ENCODE measurements around the gene NDFIP2. TPM values are rescaled to one million over a fixed set of nuclear protein-coding genes. Genes with fewer than 3 reads are reported as not detected.

The NDFIP2 gene
- total RNA-seq = 100 to 1,000 TPM; 248 to 281 (median 274) TPM

GRCh38 chr13:79480954-79481684 lies at the start of gene NDFIP2:
Gene NDFIP2 (plus strand): TSS chr13:79481155. CDS start chr13:79481204, 49 bp downstream.
- Mint-ChIP-seq H3K36me3 (ENCODE audit: insufficient read depth) (peaks cover 18% of the 10 kb centered on the region), H3K4me1 (ENCODE audit: low read depth) (peaks cover 61% of the 10 kb centered on the region), H3K4me3 (peak within 1 kb of the TSS; percentile 87), H3K9me3 (no peaks in the 10 kb centered on the region), H3K27me3 (ENCODE audit: low read depth) (no peaks in the 10 kb centered on the region)
- ATAC-seq = peak; percentile 78 to 79
- peak; percentile 95 for DNase-seq

GRCh38 chr13:79432086-79432485 lies 48.9 kb upstream of the NDFIP2 start:
- ATAC-seq = no peak
- Mint-ChIP-seq H3K4me3 (no peak overlapping the region), H3K4me1 (ENCODE audit: low read depth) (peaks cover 15% of the 10 kb centered on the region), H3K9me3 (no peaks in the 10 kb centered on the region), H3K36me3 (ENCODE audit: insufficient read depth) (no peaks in the 10 kb centered on the region), H3K27me3 (ENCODE audit: low read depth) (no peaks in the 10 kb centered on the region)
- no peak for DNase-seq

GRCh38 chr13:79432992-79433391 lies 48.0 kb upstream of the NDFIP2 start:
- no peaks in the 10 kb centered on the region for H3K9me3 Mint-ChIP-seq
- ATAC-seq = no peak
- H3K36me3 Mint-ChIP-seq (ENCODE audit: insufficient read depth) = no peaks in the 10 kb centered on the region
- no peak overlapping the region for H3K4me3 Mint-ChIP-seq
- H3K27me3 Mint-ChIP-seq (ENCODE audit: low read depth) = no peaks in the 10 kb centered on the region
- peaks cover 13% of the 10 kb centered on the region for H3K4me1 Mint-ChIP-seq (ENCODE audit: low read depth)
- DNase-seq = no peak

GRCh38 chr13:79434556-79434955 lies 46.4 kb upstream of the NDFIP2 start:
- Mint-ChIP-seq H3K36me3 (ENCODE audit: insufficient read depth) (no peaks in the 10 kb centered on the region), H3K4me1 (ENCODE audit: low read depth) (peaks cover 9% of the 10 kb centered on the region), H3K4me3 (no peak overlapping the region), H3K9me3 (no peaks in the 10 kb centered on the region), H3K27me3 (ENCODE audit: low read depth) (no peaks in the 10 kb centered on the region)
- ATAC-seq (no peak), DNase-seq (no peak)

- peaks cover 9% of the 10 kb centered on the region for H3K4me1 Mint-ChIP-seq (ENCODE audit: low read depth)
- no peaks in the 10 kb centered on the region for H3K9me3 Mint-ChIP-seq
- no peak overlapping the region for H3K4me3 Mint-ChIP-seq
- H3K36me3 Mint-ChIP-seq (ENCODE audit: insufficient read depth) = no peaks in the 10 kb centered on the region
- DNase-seq (no peak), ATAC-seq (no peak)
- no peaks in the 10 kb centered on the region for H3K27me3 Mint-ChIP-seq (ENCODE audit: low read depth)
Observed at GRCh38 chr13:79435561-79435990, 45.4 kb upstream of the NDFIP2 start.

GRCh38 chr13:79439275-79439674 lies 41.7 kb upstream of the NDFIP2 start:
- no peaks in the 10 kb centered on the region for H3K36me3 Mint-ChIP-seq (ENCODE audit: insufficient read depth)
- peaks cover 9% of the 10 kb centered on the region for H3K4me1 Mint-ChIP-seq (ENCODE audit: low read depth)
- H3K9me3 Mint-ChIP-seq = no peaks in the 10 kb centered on the region
- ATAC-seq = no peak
- H3K27me3 Mint-ChIP-seq (ENCODE audit: low read depth) = no peaks in the 10 kb centered on the region
- H3K4me3 Mint-ChIP-seq = no peak overlapping the region
- no peak for DNase-seq

- DNase-seq (no peak), ATAC-seq (no peak)
- Mint-ChIP-seq H3K36me3 (ENCODE audit: insufficient read depth) (no peaks in the 10 kb centered on the region), H3K9me3 (no peaks in the 10 kb centered on the region), H3K4me3 (no peak overlapping the region), H3K27me3 (ENCODE audit: low read depth) (no peaks in the 10 kb centered on the region), H3K4me1 (ENCODE audit: low read depth) (peaks cover 8% of the 10 kb centered on the region)
Observed at GRCh38 chr13:79440958-79441528, 39.9 kb upstream of the NDFIP2 start.

- Mint-ChIP-seq H3K27me3 (ENCODE audit: low read depth) (no peaks in the 10 kb centered on the region), H3K4me1 (ENCODE audit: low read depth) (peaks cover 18% of the 10 kb centered on the region), H3K4me3 (no peak overlapping the region), H3K36me3 (ENCODE audit: insufficient read depth) (no peaks in the 10 kb centered on the region), H3K9me3 (no peaks in the 10 kb centered on the region)
- DNase-seq = no peak
- no peak for ATAC-seq
Observed at GRCh38 chr13:79442221-79442620, 38.7 kb upstream of the NDFIP2 start.

GRCh38 chr13:79442706-79443105 lies 38.2 kb upstream of the NDFIP2 start:
- H3K36me3 Mint-ChIP-seq (ENCODE audit: insufficient read depth) = no peaks in the 10 kb centered on the region
- peaks cover 21% of the 10 kb centered on the region for H3K4me1 Mint-ChIP-seq (ENCODE audit: low read depth)
- H3K27me3 Mint-ChIP-seq (ENCODE audit: low read depth) = no peaks in the 10 kb centered on the region
- DNase-seq (no peak), ATAC-seq (peak in 1 of 2 donors; percentile 29)
- no peaks in the 10 kb centered on the region for H3K9me3 Mint-ChIP-seq
- no peak overlapping the region for H3K4me3 Mint-ChIP-seq

GRCh38 chr13:79445968-79446645 lies 34.8 kb upstream of the NDFIP2 start:
- ATAC-seq (peak; percentile 70 to 73), DNase-seq (peak; percentile 14)
- Mint-ChIP-seq H3K4me1 (ENCODE audit: low read depth) (peaks cover 49% of the 10 kb centered on the region), H3K4me3 (no peak overlapping the region), H3K36me3 (ENCODE audit: insufficient read depth) (no peaks in the 10 kb centered on the region), H3K27me3 (ENCODE audit: low read depth) (no peaks in the 10 kb centered on the region), H3K9me3 (peaks cover 5% of the 10 kb centered on the region)

GRCh38 chr13:79447141-79447540 lies 33.8 kb upstream of the NDFIP2 start:
- H3K4me3 Mint-ChIP-seq = no peak overlapping the region

GRCh38 chr13:79447741-79448140 lies 33.2 kb upstream of the NDFIP2 start:
- peaks cover 65% of the 10 kb centered on the region for H3K4me1 Mint-ChIP-seq (ENCODE audit: low read depth)
- H3K36me3 Mint-ChIP-seq (ENCODE audit: insufficient read depth) = no peaks in the 10 kb centered on the region
- H3K9me3 Mint-ChIP-seq = peaks cover 5% of the 10 kb centered on the region
- no peak overlapping the region for H3K4me3 Mint-ChIP-seq
- no peaks in the 10 kb centered on the region for H3K27me3 Mint-ChIP-seq (ENCODE audit: low read depth)
- ATAC-seq = no peak
- no peak for DNase-seq

More at GRCh38 chr13:79447141-79447540, 33.8 kb upstream of the NDFIP2 start:
- peaks cover 5% of the 10 kb centered on the region for H3K9me3 Mint-ChIP-seq
- ATAC-seq = no peak
- no peaks in the 10 kb centered on the region for H3K36me3 Mint-ChIP-seq (ENCODE audit: insufficient read depth)
- H3K27me3 Mint-ChIP-seq (ENCODE audit: low read depth) = no peaks in the 10 kb centered on the region
- no peak for DNase-seq
- H3K4me1 Mint-ChIP-seq (ENCODE audit: low read depth) = peaks cover 59% of the 10 kb centered on the region

GRCh38 chr13:79448413-79448812 lies 32.5 kb upstream of the NDFIP2 start:
- Mint-ChIP-seq H3K9me3 (peaks cover 5% of the 10 kb centered on the region), H3K4me3 (no peak overlapping the region), H3K36me3 (ENCODE audit: insufficient read depth) (no peaks in the 10 kb centered on the region), H3K4me1 (ENCODE audit: low read depth) (peaks cover 72% of the 10 kb centered on the region), H3K27me3 (ENCODE audit: low read depth) (no peaks in the 10 kb centered on the region)
- no peak for DNase-seq
- no peak for ATAC-seq

- DNase-seq = no peak
- peak in 1 of 2 donors; percentile 20 for ATAC-seq
- H3K36me3 Mint-ChIP-seq (ENCODE audit: insufficient read depth) = no peaks in the 10 kb centered on the region
- H3K4me3 Mint-ChIP-seq = no peak overlapping the region
- H3K9me3 Mint-ChIP-seq = peaks cover 5% of the 10 kb centered on the region
- peaks cover 79% of the 10 kb centered on the region for H3K4me1 Mint-ChIP-seq (ENCODE audit: low read depth)
- no peaks in the 10 kb centered on the region for H3K27me3 Mint-ChIP-seq (ENCODE audit: low read depth)
Observed at GRCh38 chr13:79450110-79450509, 30.8 kb upstream of the NDFIP2 start.

Measured in activated T-cell treated with anti-CD3 and anti-CD28 coated beads, Interleukin-2, amount 50 U/mL, for 4 hours (primary cell).